K562 (cell line): Measurements from ENCODE around the gene CALHM4. TPM values are rescaled to one million over a fixed set of nuclear protein-coding genes. Genes with fewer than 3 reads are reported as not detected.

ENCODE experiments used
- ATAC-seq: fragments of 200-7000 bp; cut with Tn5 transposase; 3 replicates; pipeline ENCODE4 v1.9.1; 2020; ENCODE audit warnings: moderate library complexity
- BruUV-seq: library from RNA; stranded (reverse); fragments of 400-500 nt; replicated peaks from 2 replicates; lab custom pipeline; 2021; lab: Mats Ljungman, UMichigan
- CTCF ChIA-PET: fragments of 300-600 bp; formaldehyde crosslinking; extraction: SDS; loops from one replicate; lab custom pipeline; 2021; ENCODE audit warnings: low intra/inter-chr PET ratio; lab: Yijun Ruan, JAX
- POLR2A ChIA-PET: fragments of 300-600, 350-650 bp; sonication (Branson Sonifier 250); formaldehyde crosslinking; extraction: SDS; loops from one replicate; lab custom pipeline; 2021; ENCODE audit warnings: antibody characterized with exemption, inconsistent platforms; lab: Yijun Ruan, JAX
- DNase-seq, 4 experiments: peaks; one replicate each; pipeline versions ENCODE4 v3.0.0 to v3.0.0-alpha.2; 2011 to 2018; ENCODE audit warnings: low spot score in 3 of 4, mixed read lengths in 3 of 4; ENCODE audit errors: extremely low read depth in 1 of 4
- FAIRE-seq: peaks from 2 replicates; lab custom pipeline; 2011; peaks lifted over from hg19 to GRCh38; lab: Jason Lieb, UNC
- H2AFZ ChIP-seq: 2 replicates; pipeline ENCODE4 v1.6.0; 2011; ENCODE audit warnings: low read depth, low read length, control low read depth, inconsistent platforms
- H3K27ac ChIP-seq: fragments of 200-600 bp; 3 replicates; pipeline ENCODE4 v1.8.0; 2011; ENCODE audit warnings: low read depth, mild to moderate bottlenecking, control low read depth, inconsistent platforms, low read length, moderate library complexity, mixed read lengths; ENCODE audit errors: extremely low read depth
- H3K27me3 ChIP-seq, 2 experiments: fragments of 300-600 bp in 1 of 2; 2 replicates in 1 of 2; 3 replicates in 1 of 2; pipeline versions ENCODE4 v1.6.0 to v1.8.0; 2011; ENCODE audit warnings: inconsistent platforms in 2 of 2, low read length in 2 of 2, mild to moderate bottlenecking in 1 of 2, mixed read lengths in 1 of 2, moderate library complexity in 1 of 2; ENCODE audit not compliant: control insufficient read depth in 2 of 2, insufficient read depth in 2 of 2
- H3K36me3 ChIP-seq: fragments of 300-600 bp; 3 replicates; pipeline ENCODE4 v1.8.0; 2011; ENCODE audit warnings: mild to moderate bottlenecking, low read length, inconsistent platforms; ENCODE audit not compliant: control insufficient read depth, insufficient read depth
- H3K4me1 ChIP-seq, 2 experiments: fragments of 200-600 bp in 1 of 2; replicated peaks in 1 of 2; 2 replicates in 1 of 2; 3 replicates in 1 of 2; pipeline versions ENCODE4 v1.5.1 to v1.8.0; 2011; ENCODE audit warnings: inconsistent platforms in 2 of 2, low read length in 2 of 2, mild to moderate bottlenecking in 1 of 2, mixed read lengths in 1 of 2, moderate library complexity in 1 of 2; ENCODE audit not compliant: control insufficient read depth in 2 of 2, insufficient read depth in 2 of 2
- H3K4me2 ChIP-seq: 2 replicates; pipeline ENCODE4 v1.6.1; 2011; ENCODE audit warnings: low read length, control low read depth, inconsistent platforms, mixed read lengths; ENCODE audit not compliant: insufficient read depth
- H3K4me3 ChIP-seq: fragments of 200-600 bp; sonication (generic), shearing (Covaris generic); 2 replicates; pipeline ENCODE4 v1.5.1; 2016; ENCODE audit warnings: control low read depth, inconsistent platforms
- H3K79me2 ChIP-seq: fragments of 200-600 bp; 3 replicates; pipeline ENCODE4 v1.8.0; 2011; ENCODE audit warnings: low read length, inconsistent platforms; ENCODE audit not compliant: control insufficient read depth, insufficient read depth
- H3K9ac ChIP-seq, 2 experiments: 2 replicates each; pipeline versions ENCODE4 v1.6.0 to v1.6.1; 2011; ENCODE audit warnings: low read depth in 2 of 2, low read length in 2 of 2, control low read depth in 1 of 2, inconsistent platforms in 1 of 2, mild to moderate bottlenecking in 1 of 2, mixed read lengths in 1 of 2; ENCODE audit not compliant: insufficient read depth in 1 of 2
- H3K9me1 ChIP-seq: one replicate; pipeline ENCODE4 v1.6.0; 2011; ENCODE audit warnings: inconsistent platforms, mild to moderate bottlenecking, low read length, moderate library complexity; ENCODE audit not compliant: control insufficient read depth, insufficient read depth
- H3K9me3 ChIP-seq: replicated peaks from 2 replicates; pipeline ENCODE4 v1.5.1; 2011; ENCODE audit warnings: low read depth, low read length, inconsistent platforms; ENCODE audit not compliant: control insufficient read depth, insufficient read depth
- H4K20me1 ChIP-seq: replicated peaks from 2 replicates; pipeline ENCODE4 v1.6.1; 2011; ENCODE audit warnings: low read length, inconsistent platforms, mixed read lengths; ENCODE audit not compliant: control insufficient read depth, insufficient read depth
- BCOR ChIP-seq: fragments of 450-650 bp; IDR thresholded peaks from 2 replicates; pipeline ENCODE4 v1.6.1; 2016
- CCNT2 ChIP-seq: IDR thresholded peaks from 2 replicates; pipeline ENCODE4 v1.6.1; 2011; ENCODE audit warnings: borderline replicate concordance, low read depth, mild to moderate bottlenecking, moderate library complexity, mixed read lengths, low read length; ENCODE audit not compliant: insufficient read length; ENCODE audit errors: extremely low read depth
- NFRKB ChIP-seq: fragments of 450-650 bp; IDR thresholded peaks from 2 replicates; pipeline ENCODE4 v1.6.1; 2016; ENCODE audit warnings: low read depth
- NUFIP1 ChIP-seq: fragments of 450-650 bp; IDR thresholded peaks from 2 replicates; pipeline ENCODE4 v1.6.1; 2018; ENCODE audit not compliant: partially characterized antibody
- PYGO2 ChIP-seq: fragments of 450-650 bp; IDR thresholded peaks from 2 replicates; pipeline ENCODE4 v1.6.1; 2016; ENCODE audit warnings: mild to moderate bottlenecking, missing genetic modification characterization, moderate library complexity, missing compliant biosample characterization
- SLC30A9 ChIP-seq: fragments of 250-450 bp; sonication (Bioruptor Pico); IDR thresholded peaks from 2 replicates; pipeline ENCODE4 v1.8.0; 2022; ENCODE audit warnings: mild to moderate bottlenecking, moderate library complexity
- SP1 ChIP-seq: sonication (generic); formaldehyde crosslinking; IDR thresholded peaks from 2 replicates; pipeline ENCODE4 v1.8.1; 2022; ENCODE audit warnings: mild to moderate bottlenecking, missing genetic modification reagents
- TFAP4 ChIP-seq: sonication (generic); formaldehyde crosslinking; IDR thresholded peaks from 2 replicates; pipeline ENCODE4 v1.8.0; 2022; ENCODE audit warnings: missing genetic modification reagents, mild to moderate bottlenecking, moderate library complexity, borderline replicate concordance
- TRIM28 ChIP-seq: fragments of 450-650 bp; IDR thresholded peaks from 2 replicates; pipeline ENCODE4 v1.6.1; 2017
- WGBS: fragments of 100-300 bp; shearing (Covaris generic); methylation state at CpG from one replicate; pipeline ENCODE4 v1.1.6; 2016; ENCODE audit warnings: low coverage, mixed read lengths; ENCODE audit not compliant: insufficient coverage; ENCODE audit errors: missing lambda C conversion rate; 5-methylcytosine and 5-hydroxymethylcytosine counted together
- in situ Hi-C: fragments of 300-500 bp; cut with MboI; formaldehyde crosslinking; loops from 4 replicates; pipeline ENCODE4 v1.15.0; 2018; ENCODE audit warnings: inconsistent platforms, mixed read lengths
- intact Hi-C: fragments of 100-400 bp; cut with micrococcal nuclease; formaldehyde crosslinking; loops from 2 replicates; pipeline ENCODE4 v1.14.2; 2022
- polyA plus RNA-seq, 8 experiments: library from polyadenylated mRNA; depleted of rRNA in 4 of 8; stranded (reverse) in 5 of 8; unstranded in 3 of 8; fragments of >200 nt; fragmentation: Nextera tagmentation in 2 of 8; fragmentation: Illumina TruSeq in 1 of 8; extraction: Ambion mirVana in 2 of 8; extraction: Trizol in 1 of 8; gene quantifications; 2 replicates each; pipeline versions ENCODE4 v1.2.1 to v1.2.3, GENCODE V29; 2011 to 2014; ENCODE audit warnings: inconsistent platforms in 1 of 8, missing spikeins in 1 of 8
- total RNA-seq, 7 experiments: library from RNA; depleted of rRNA in 6 of 7; stranded (reverse); fragments of >200 nt in 6 of 7; fragmentation: Illumina TruSeq in 2 of 7; extraction: Trizol in 2 of 7; gene quantifications; 2 replicates each; pipeline versions ENCODE4 v1.2.1 to v1.2.3, GENCODE V29; 2011 to 2021; ENCODE audit warnings: low replicate concordance in 1 of 7
- TF ChIP-seq, protein P1 (sequence below): IDR thresholded peaks from 3 replicates; pipeline ENCODE4 v1.6.1; 2011; ENCODE audit warnings: borderline replicate concordance, mild to moderate bottlenecking, moderate library complexity; ENCODE audit not compliant: insufficient read length; ENCODE audit errors: extremely low read depth
- TF ChIP-seq, protein P2 (sequence below): fragments of 250-450 bp; sonication (Bioruptor Pico); IDR thresholded peaks from 2 replicates; pipeline ENCODE4 v1.9.0; 2021; ENCODE audit warnings: mild to moderate bottlenecking

CALHM4 gene
- total and polyA plus RNA-seq, 9 of the 15 experiments (the other 6 are each of a cell fraction or from before 2014, with no cell fraction given) = not detected

DNA sequence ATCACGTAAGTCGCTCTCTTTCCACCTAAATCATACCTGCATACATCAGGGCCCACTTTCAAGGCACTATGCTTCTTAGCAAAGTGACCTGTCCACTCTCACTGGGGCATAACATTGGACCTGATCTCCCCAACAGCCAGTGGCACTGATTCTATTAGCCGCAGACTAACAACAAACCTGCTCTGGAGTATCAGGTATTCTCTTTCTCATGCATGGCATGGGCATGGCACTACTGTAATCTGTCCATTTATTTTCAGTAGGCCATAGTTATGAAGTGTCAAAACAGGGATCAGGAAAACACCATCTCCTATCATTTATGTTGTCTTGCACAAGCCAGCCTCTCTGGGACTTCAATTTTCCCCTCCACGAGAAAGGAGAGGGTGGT lies 8.5 kb downstream of the CALHM4 start:
- no peak overlapping the region for H3K4me3 ChIP-seq
- no peaks in the 10 kb centered on the region for H3K9me1 ChIP-seq
- H3K79me2 ChIP-seq = no peaks in the 10 kb centered on the region
- 86% methylated on average over 3 of the region's 4 CpGs for WGBS
- no peaks in the 10 kb centered on the region for H3K9me3 ChIP-seq
- no peaks in the 10 kb centered on the region for H3K27me3 ChIP-seq
- FAIRE-seq (peak; percentile 57), DNase-seq (no peak), ATAC-seq (peak; percentile 4)
- H3K4me1 ChIP-seq = peaks cover 15 to 17% of the 10 kb centered on the region in 2 experiments; a peak in 4 of 5 replicates
- H2AFZ ChIP-seq = peak overlapping the region; percentile 98
- ChIA-PET CTCF (interaction anchor here (0.8 to 1.8 kb wide), 6 partner anchors 26 to 446 kb away, joined by 3 to 7 read pairs (median 5); no protein-coding TSS in a partner anchor), POLR2A (interaction anchor here (1.2 to 1.6 kb wide), 2 partner anchors 8 to 9 kb away, joined by 8 to 11 read pairs; partner anchors contain the start of genes CALHM4 and RWDD1)
- in situ Hi-C loops (no loop called here), intact Hi-C loops (no loop called here)
- peak overlapping the region; percentile 65 for H3K27ac ChIP-seq
- no peaks in the 10 kb centered on the region for H3K36me3 ChIP-seq
- H3K4me2 ChIP-seq = peak overlapping the region; percentile 65
- no peaks in the 10 kb centered on the region for H4K20me1 ChIP-seq
- H3K9ac ChIP-seq = peak overlapping the region in 1 of 2 experiments; percentile 53; a peak in 1 of 4 replicates
- no TSS peak for BruUV-seq
- TF ChIP-seq NUFIP1 = no peak

GRCh38 chr6:116562614-116563013 lies 9.1 kb downstream of the CALHM4 start:
- Histone ChIP-seq H2AFZ (peak overlapping the region; percentile 98), H3K27ac (peak overlapping the region; percentile 65), H3K4me1 (peaks cover 15 to 17% of the 10 kb centered on the region in 2 experiments; a peak in 4 of 5 replicates), H4K20me1 (no peaks in the 10 kb centered on the region), H3K4me2 (peak overlapping the region; percentile 65), H3K9me3 (no peaks in the 10 kb centered on the region), H3K79me2 (no peaks in the 10 kb centered on the region), H3K4me3 (no peak overlapping the region), H3K9me1 (no peaks in the 10 kb centered on the region), H3K27me3 (no peaks in the 10 kb centered on the region), H3K36me3 (no peaks in the 10 kb centered on the region), H3K9ac (peak overlapping the region in 1 of 2 experiments; percentile 53; a peak in 2 of 4 replicates)
- peak; percentile 21 to 81 (median 46) for DNase-seq
- intact Hi-C loops (no loop called here), in situ Hi-C loops (no loop called here)
- CTCF ChIA-PET = no interaction called here
- no TSS peak for BruUV-seq
- ATAC-seq = peak; percentile 82
- POLR2A ChIA-PET = interaction anchor here (0.6 to 1.6 kb wide), 4 partner anchors 9 to 294 kb away, joined by 3 to 11 read pairs (median 6); partner anchors contain the start of genes CALHM4 and RWDD1
- 0% methylated on average over 3 of the region's 3 CpGs for WGBS
- peak; percentile 87 for FAIRE-seq
- TF ChIP-seq SLC30A9 (CRISPR knock-in tag) = no peak
- TF ChIP-seq, protein P1, sequence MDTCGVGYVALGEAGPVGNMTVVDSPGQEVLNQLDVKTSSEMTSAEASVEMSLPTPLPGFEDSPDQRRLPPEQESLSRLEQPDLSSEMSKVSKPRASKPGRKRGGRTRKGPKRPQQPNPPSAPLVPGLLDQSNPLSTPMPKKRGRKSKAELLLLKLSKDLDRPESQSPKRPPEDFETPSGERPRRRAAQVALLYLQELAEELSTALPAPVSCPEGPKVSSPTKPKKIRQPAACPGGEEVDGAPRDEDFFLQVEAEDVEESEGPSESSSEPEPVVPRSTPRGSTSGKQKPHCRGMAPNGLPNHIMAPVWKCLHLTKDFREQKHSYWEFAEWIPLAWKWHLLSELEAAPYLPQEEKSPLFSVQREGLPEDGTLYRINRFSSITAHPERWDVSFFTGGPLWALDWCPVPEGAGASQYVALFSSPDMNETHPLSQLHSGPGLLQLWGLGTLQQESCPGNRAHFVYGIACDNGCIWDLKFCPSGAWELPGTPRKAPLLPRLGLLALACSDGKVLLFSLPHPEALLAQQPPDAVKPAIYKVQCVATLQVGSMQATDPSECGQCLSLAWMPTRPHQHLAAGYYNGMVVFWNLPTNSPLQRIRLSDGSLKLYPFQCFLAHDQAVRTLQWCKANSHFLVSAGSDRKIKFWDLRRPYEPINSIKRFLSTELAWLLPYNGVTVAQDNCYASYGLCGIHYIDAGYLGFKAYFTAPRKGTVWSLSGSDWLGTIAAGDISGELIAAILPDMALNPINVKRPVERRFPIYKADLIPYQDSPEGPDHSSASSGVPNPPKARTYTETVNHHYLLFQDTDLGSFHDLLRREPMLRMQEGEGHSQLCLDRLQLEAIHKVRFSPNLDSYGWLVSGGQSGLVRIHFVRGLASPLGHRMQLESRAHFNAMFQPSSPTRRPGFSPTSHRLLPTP = no peak
- no peak for TF ChIP-seq TFAP4
- TF ChIP-seq SP1 (CRISPR knock-in tag) = no peak
- TF ChIP-seq, protein P2, sequence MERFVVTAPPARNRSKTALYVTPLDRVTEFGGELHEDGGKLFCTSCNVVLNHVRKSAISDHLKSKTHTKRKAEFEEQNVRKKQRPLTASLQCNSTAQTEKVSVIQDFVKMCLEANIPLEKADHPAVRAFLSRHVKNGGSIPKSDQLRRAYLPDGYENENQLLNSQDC (CRISPR knock-in tag) = no peak
- no peak for TF ChIP-seq CCNT2
- TF ChIP-seq BCOR = no peak; the same call in 1 of the 2 replicates
- no peak for TF ChIP-seq TRIM28
- TF ChIP-seq NFRKB = 0 out of 2 replicates have a peak, but pooled peaks have one; percentile 29
- TF ChIP-seq PYGO2 (tag) = 0 out of 2 replicates have a peak, but pooled peaks have one; percentile 2
